Kidney (tissue), 14 donors: ENCODE data around the gene OSM. TPM values are rescaled to one million over a fixed set of nuclear protein-coding genes. Genes with fewer than 3 reads are reported as not detected.

Experiments used
- DNase-seq, 5 donors: peaks; one replicate each; pipeline ENCODE4 v3.0.0-alpha.2; 2013 to 2020
- FAIRE-seq: peaks from 2 replicates; lab custom pipeline; 2012; peaks lifted over from hg19 to GRCh38; lab: Jason Lieb, UNC
- H3K27ac ChIP-seq, 2 donors: one replicate each; pipeline ENCODE4 v1.7.0; 2013; ENCODE audit warnings: low read depth in 2 of 2, low read length in 2 of 2, inconsistent platforms in 1 of 2
- H3K27me3 ChIP-seq: one replicate; pipeline ENCODE4 v1.7.1; 2013; ENCODE audit warnings: low read length, inconsistent platforms; ENCODE audit not compliant: control insufficient read depth, insufficient read depth
- H3K36me3 ChIP-seq, 3 donors: one replicate each; pipeline versions ENCODE4 v1.7.0 to v1.7.1; 2013; ENCODE audit warnings: low read length in 3 of 3, control low read depth in 1 of 3, inconsistent platforms in 1 of 3; ENCODE audit not compliant: insufficient read depth in 3 of 3, control insufficient read depth in 2 of 3
- H3K4me1 ChIP-seq, 3 donors: one replicate each; pipeline versions ENCODE4 v1.7.0 to v1.7.1; 2013; ENCODE audit warnings: low read length in 3 of 3, inconsistent platforms in 1 of 3, low read depth in 1 of 3; ENCODE audit not compliant: control insufficient read depth in 2 of 3, insufficient read depth in 2 of 3
- H3K4me3 ChIP-seq, 3 donors: one replicate each; pipeline versions ENCODE4 v1.7.0 to v1.8.1; 2013; ENCODE audit warnings: low read length in 3 of 3, control low read depth in 1 of 3, inconsistent platforms in 1 of 3
- H3K9ac ChIP-seq, 3 donors: one replicate each; pipeline versions ENCODE4 v1.7.0 to v1.7.1; 2013; ENCODE audit warnings: low read length in 3 of 3, control low read depth in 1 of 3, inconsistent platforms in 1 of 3
- H3K9me3 ChIP-seq, 3 donors: one replicate each; pipeline versions ENCODE4 v1.7.0 to v1.7.1; 2013; ENCODE audit warnings: low read length in 3 of 3, control low read depth in 1 of 3, inconsistent platforms in 1 of 3; ENCODE audit not compliant: control insufficient read depth in 2 of 3, insufficient read depth in 1 of 3
- CTCF ChIP-seq: IDR thresholded peaks from 3 replicates; pipeline ENCODE4 v1.5.1; 2012; ENCODE audit warnings: mild to moderate bottlenecking, moderate library complexity, borderline replicate concordance; ENCODE audit not compliant: insufficient read depth; ENCODE audit errors: extremely low read depth
- intact Hi-C: fragments of 100-400 bp; cut with DNase I; formaldehyde crosslinking; loops from one replicate; pipeline ENCODE4 v1.11.1; 2022
- polyA plus RNA-seq: library from polyadenylated mRNA; stranded (reverse); fragments of 350-450 nt; fragmentation: Illumina TruSeq; extraction: RNeasy Lipid Tissue Mini Kit (QIAGEN cat#74804); gene quantifications from one replicate; pipeline ENCODE4 v1.2.3, GENCODE V29; 2014; ENCODE audit warnings: low read depth, low replicate concordance; ENCODE audit not compliant: insufficient read depth
- total RNA-seq: library from RNA; stranded (reverse); fragmentation: NEBNext Ultra II Directional; extraction: Animal tissue kit (Norgen Biotek cat#: 25700); gene quantifications from one replicate; pipeline ENCODE4 v1.2.1, GENCODE V29; 2021
- donor health status: control.
- donor health status: control.
- donor health status: control.
- donor health status: control.
- donor health status: control.
- donor health status: DM: yes; HTN: yes; CAD: no.
- donor health status: Normal renal cell carcinoma (clear cell type).

The OSM gene
- total and polyA plus RNA-seq, 2 donors from 2014 or later: 0.56 to 1.2 TPM

- Histone ChIP-seq H3K4me3 (no peak overlapping the region), H3K4me1 (peaks cover 6 to 19% (median 12%) of the 10 kb centered on the region in 3 donors), H3K27me3 (no peaks in the 10 kb centered on the region), H3K9me3 (no peaks in the 10 kb centered on the region), H3K27ac (no peak overlapping the region), H3K9ac (no peak overlapping the region), H3K36me3 (no peaks in the 10 kb centered on the region)
- intact Hi-C loops: no loop called here
- FAIRE-seq (no peak), DNase-seq (peak; percentile 61 to 88 (median 83))
- TF ChIP-seq CTCF: no peak
Observed at GRCh38 chr22:30249049-30250038, 17.3 kb downstream of the OSM start.

GRCh38 chr22:30248484-30248883 lies 18.2 kb downstream of the OSM start:
- Histone ChIP-seq H3K36me3 (no peaks in the 10 kb centered on the region), H3K9me3 (no peaks in the 10 kb centered on the region), H3K4me1 (peaks cover 6 to 17% (median 12%) of the 10 kb centered on the region in 3 donors), H3K4me3 (no peak overlapping the region), H3K27ac (no peak overlapping the region), H3K9ac (no peak overlapping the region), H3K27me3 (no peaks in the 10 kb centered on the region)
- DNase-seq: no peak
- FAIRE-seq: no peak
- intact Hi-C loops: no loop called here
- no peak for TF ChIP-seq CTCF

GRCh38 chr22:30247974-30248373 lies 18.7 kb downstream of the OSM start:
- peaks cover 5 to 14% (median 12%) of the 10 kb centered on the region in 3 donors for H3K4me1 ChIP-seq
- no peaks in the 10 kb centered on the region for H3K36me3 ChIP-seq
- no peak overlapping the region for H3K9ac ChIP-seq
- DNase-seq: no peak
- intact Hi-C loops: no loop called here
- no peak overlapping the region for H3K27ac ChIP-seq
- no peak for TF ChIP-seq CTCF
- H3K4me3 ChIP-seq: no peak overlapping the region
- no peaks in the 10 kb centered on the region for H3K9me3 ChIP-seq
- no peak for FAIRE-seq
- H3K27me3 ChIP-seq: no peaks in the 10 kb centered on the region
